IPS-18c (cell line): Measurements from ENCODE around the gene PRPF38A.

Experiments
- H3K4me3 ChIP-seq: 2 replicates; pipeline ENCODE4 v1.7.0; 2013; ENCODE audit warnings: low read depth, mild to moderate bottlenecking, low read length, moderate library complexity; ENCODE audit not compliant: insufficient read depth
- H3K9me3 ChIP-seq: one replicate; pipeline ENCODE4 v1.6.1; 2013; ENCODE audit warnings: mild to moderate bottlenecking, low read length, moderate library complexity; ENCODE audit not compliant: control insufficient read depth, insufficient read depth

Gene PRPF38A

GRCh38 chr1:52432807-52433206, 28.4 kb downstream of the PRPF38A start:
- no peak overlapping the region for H3K4me3 ChIP-seq
- H3K9me3 ChIP-seq, result no peaks in the 10 kb centered on the region

- H3K9me3 ChIP-seq, result no peaks in the 10 kb centered on the region
Observed at GRCh38 chr1:52435211-52435610, 30.8 kb downstream of the PRPF38A start.

GRCh38 chr1:52435650-52436049, 31.2 kb downstream of the PRPF38A start:
- Histone ChIP-seq H3K9me3 (no peaks in the 10 kb centered on the region), H3K4me3 (no peak overlapping the region)

More at GRCh38 chr1:52435211-52435610, 30.8 kb downstream of the PRPF38A start:
- H3K4me3 ChIP-seq, result no peak overlapping the region

DNA sequence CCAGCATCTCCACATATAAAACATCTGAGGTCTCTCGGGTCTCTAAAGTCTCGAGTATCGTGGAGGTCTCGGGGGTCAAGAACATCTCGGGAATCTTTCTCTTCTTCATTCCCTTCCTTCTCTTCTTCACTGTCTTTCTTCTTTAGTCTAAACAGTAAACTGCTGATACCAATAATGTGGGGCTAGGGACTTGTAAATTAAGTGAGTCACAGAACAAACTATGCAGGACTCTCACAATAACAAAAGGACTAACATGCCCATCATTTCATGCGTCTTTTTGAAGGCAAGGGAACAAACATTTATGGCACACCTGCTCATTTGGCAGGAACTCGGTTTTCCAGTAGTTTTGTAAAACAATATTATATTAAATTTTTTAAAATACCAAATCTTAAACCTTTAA, 32.4 kb downstream of the PRPF38A start:
- H3K9me3 ChIP-seq, result no peaks in the 10 kb centered on the region
- H3K4me3 ChIP-seq, result no peak overlapping the region

GRCh38 chr1:52439976-52440375, 35.6 kb downstream of the PRPF38A start:
- H3K4me3 ChIP-seq, result no peak overlapping the region

DNA sequence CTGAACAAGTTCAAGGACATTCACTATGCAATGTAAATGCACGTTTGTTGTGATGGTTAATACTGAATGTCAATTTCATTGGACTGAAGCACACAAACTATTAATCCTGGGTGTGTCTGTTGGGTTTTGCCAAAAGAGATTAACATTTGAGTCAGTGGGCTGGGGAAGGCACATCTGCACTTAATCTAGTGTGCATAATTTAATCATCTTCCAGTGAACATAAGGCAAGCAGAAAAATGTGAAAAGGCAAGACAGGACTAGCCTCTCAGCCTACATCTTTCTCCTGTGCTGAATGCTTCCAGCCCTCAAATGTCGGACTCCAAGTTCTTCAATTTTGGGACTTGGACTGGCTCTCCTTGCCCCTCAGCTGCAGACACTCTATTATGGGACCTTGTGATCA, 40.1 kb downstream of the PRPF38A start:
- Histone ChIP-seq H3K4me3 (no peak overlapping the region), H3K9me3 (no peaks in the 10 kb centered on the region)

More at GRCh38 chr1:52439976-52440375, 35.6 kb downstream of the PRPF38A start:
- H3K9me3 ChIP-seq, result no peaks in the 10 kb centered on the region

DNA sequence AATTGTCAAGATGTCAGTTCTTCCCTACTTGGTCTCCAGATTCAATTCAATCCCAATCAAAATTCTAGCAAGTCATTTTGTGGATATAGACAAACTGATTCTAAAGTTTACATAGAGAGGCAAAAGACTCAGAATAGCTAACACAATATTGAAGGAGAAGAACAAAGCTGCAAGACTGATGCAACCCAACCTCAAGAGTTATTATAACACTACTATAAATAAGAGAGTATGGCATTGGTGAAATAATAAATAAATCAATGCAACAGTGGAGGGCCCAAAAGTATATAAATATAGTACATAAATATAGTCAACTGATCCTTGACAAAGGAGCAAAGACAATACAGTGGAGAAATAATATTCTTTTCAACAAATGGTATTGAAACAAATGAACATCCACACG, 49.7 kb downstream of the PRPF38A start:
- no peaks in the 10 kb centered on the region for H3K9me3 ChIP-seq

GRCh38 chr1:52454779-52455178, 50.4 kb downstream of the PRPF38A start:
- Histone ChIP-seq H3K9me3 (no peaks in the 10 kb centered on the region), H3K4me3 (no peak overlapping the region)

More for the DNA sequence above, 49.7 kb downstream of the PRPF38A start:
- no peak overlapping the region for H3K4me3 ChIP-seq

- H3K9me3 ChIP-seq, result no peaks in the 10 kb centered on the region
- no peak overlapping the region for H3K4me3 ChIP-seq
Observed at GRCh38 chr1:52455686-52456085, 51.3 kb downstream of the PRPF38A start.

- no peak overlapping the region for H3K4me3 ChIP-seq
- no peaks in the 10 kb centered on the region for H3K9me3 ChIP-seq
Observed at GRCh38 chr1:52460694-52461093, 56.3 kb downstream of the PRPF38A start.

GRCh38 chr1:52461821-52462220, 57.4 kb downstream of the PRPF38A start:
- H3K4me3 ChIP-seq, result no peak overlapping the region
- H3K9me3 ChIP-seq, result no peaks in the 10 kb centered on the region

GRCh38 chr1:52463891-52464290, 59.5 kb downstream of the PRPF38A start:
- H3K4me3 ChIP-seq, result no peak overlapping the region
- no peaks in the 10 kb centered on the region for H3K9me3 ChIP-seq

GRCh38 chr1:52469108-52469507, 64.7 kb downstream of the PRPF38A start:
- Histone ChIP-seq H3K4me3 (no peak overlapping the region), H3K9me3 (no peaks in the 10 kb centered on the region)
